Neural cell (in vitro differentiated cells): ENCODE measurements around the gene PRKAR1A. TPM values are rescaled to one million over a fixed set of nuclear protein-coding genes. Genes with fewer than 3 reads are reported as not detected.

Experiments used
- H2AFZ ChIP-seq: fragments of 200-600, 300-800 bp; sonication (generic), shearing (Covaris generic); 2 replicates; pipeline ENCODE4 v1.6.0; 2014; ENCODE audit warnings: low read depth, mild to moderate bottlenecking, antibody characterized with exemption, low read length, moderate library complexity
- H3F3A ChIP-seq: fragments of 200-600 bp; shearing (Covaris generic); 2 replicates; pipeline ENCODE4 v1.6.1; 2016; ENCODE audit warnings: mild to moderate bottlenecking, moderate library complexity, mixed read lengths, antibody characterized with exemption, low read length; ENCODE audit not compliant: insufficient read depth, poor library complexity, severe bottlenecking
- H3K27ac ChIP-seq: fragments of 200-600, 300-800 bp; sonication (generic), shearing (Covaris generic); 2 replicates; pipeline ENCODE4 v1.5.1; 2014; ENCODE audit warnings: mild to moderate bottlenecking, low read length, moderate library complexity
- H3K27me3 ChIP-seq: fragments of 300-800, 200-600 bp; sonication (generic), shearing (Covaris generic); 2 replicates; pipeline ENCODE4 v1.6.0; 2014; ENCODE audit warnings: mild to moderate bottlenecking, low read depth, low read length, moderate library complexity; ENCODE audit not compliant: insufficient read depth
- H3K36me3 ChIP-seq: fragments of 300-800, 200-600 bp; sonication (generic), shearing (Covaris generic); 2 replicates; pipeline ENCODE4 v1.5.1; 2014; ENCODE audit warnings: mild to moderate bottlenecking, antibody characterized with exemption, low read length, moderate library complexity; ENCODE audit not compliant: insufficient read depth
- H3K4me2 ChIP-seq: fragments of 300-800, 200-600 bp; sonication (generic), shearing (Covaris generic); 2 replicates; pipeline ENCODE4 v1.6.0; 2014; ENCODE audit warnings: mild to moderate bottlenecking, low read length
- H3K4me3 ChIP-seq: fragments of 300-800, 200-600 bp; sonication (generic), shearing (Covaris generic); 2 replicates; pipeline ENCODE4 v1.5.1; 2014; ENCODE audit warnings: mild to moderate bottlenecking, low read length, moderate library complexity
- H3K79me2 ChIP-seq: fragments of 200-600 bp; shearing (Covaris generic); replicated peaks from 2 replicates; pipeline ENCODE4 v1.6.0; 2014; ENCODE audit warnings: mild to moderate bottlenecking, low read length, moderate library complexity; ENCODE audit not compliant: insufficient read depth
- H3K9ac ChIP-seq: fragments of 300-800, 200-600 bp; sonication (generic), shearing (Covaris generic); 2 replicates; pipeline ENCODE4 v1.6.1; 2016; ENCODE audit warnings: mild to moderate bottlenecking, low read length, mixed read lengths
- H3K9me2 ChIP-seq: fragments of 200-600 bp; shearing (Covaris generic); 2 replicates; pipeline ENCODE4 v1.6.1; 2016; ENCODE audit warnings: mild to moderate bottlenecking, low read length, mixed read lengths; ENCODE audit not compliant: insufficient read depth
- H3K9me3 ChIP-seq: fragments of 200-600, 300-800 bp; sonication (generic), shearing (Covaris generic); 2 replicates; pipeline ENCODE4 v1.6.1; 2016; ENCODE audit warnings: mild to moderate bottlenecking, mixed run types, low read length, moderate library complexity, mixed read lengths
- H4K20me1 ChIP-seq: fragments of 200-600 bp; shearing (Covaris generic); 2 replicates; pipeline ENCODE4 v1.6.1; 2016; ENCODE audit warnings: mild to moderate bottlenecking, mixed run types; ENCODE audit not compliant: insufficient read depth
- CTCF ChIP-seq: fragments of 450-650 bp; IDR thresholded peaks from 2 replicates; pipeline ENCODE4 v1.5.1; 2014; ENCODE audit warnings: antibody characterized with exemption, mild to moderate bottlenecking, moderate library complexity; ENCODE audit not compliant: poor library complexity, severe bottlenecking
- EP300 ChIP-seq: fragments of 450-650 bp; conservative IDR thresholded peaks from 2 replicates; pipeline ENCODE4 v1.6.1; 2014; ENCODE audit warnings: antibody characterized with exemption, mild to moderate bottlenecking, moderate library complexity; ENCODE audit not compliant: poor library complexity, severe bottlenecking
- EZH2 ChIP-seq: fragments of 200-600, 300-800 bp; shearing (Covaris generic), sonication (generic); IDR thresholded peaks from 2 replicates; pipeline ENCODE4 v1.6.1; 2014; ENCODE audit warnings: antibody characterized with exemption, low read length, borderline replicate concordance, mild to moderate bottlenecking; ENCODE audit not compliant: insufficient read depth, poor library complexity, severe bottlenecking
- MXI1 ChIP-seq: fragments of 450-650 bp; conservative IDR thresholded peaks from 2 replicates; pipeline ENCODE4 v1.6.1; 2014; ENCODE audit warnings: antibody characterized with exemption, mild to moderate bottlenecking; ENCODE audit not compliant: poor library complexity, severe bottlenecking
- POLR2AphosphoS5 ChIP-seq: IDR thresholded peaks from 2 replicates; pipeline ENCODE4 v1.6.1; 2012
- RAD21 ChIP-seq: fragments of 450-650 bp; conservative IDR thresholded peaks from 2 replicates; pipeline ENCODE4 v1.6.1; 2014; ENCODE audit warnings: antibody characterized with exemption, mild to moderate bottlenecking, moderate library complexity
- REST ChIP-seq: IDR thresholded peaks from 2 replicates; pipeline ENCODE4 v1.6.1; 2012; ENCODE audit warnings: borderline replicate concordance
- SMC3 ChIP-seq: fragments of 450-650 bp; conservative IDR thresholded peaks from 2 replicates; pipeline ENCODE4 v1.6.1; 2014; ENCODE audit warnings: antibody characterized with exemption, mild to moderate bottlenecking, moderate library complexity; ENCODE audit not compliant: poor library complexity
- TAF1 ChIP-seq: IDR thresholded peaks from 2 replicates; pipeline ENCODE4 v1.6.1; 2012; ENCODE audit warnings: low read depth
- polyA plus RNA-seq: library from polyadenylated mRNA; depleted of rRNA; stranded (reverse); fragments of >200 nt; gene quantifications from 2 replicates; pipeline ENCODE4 v1.2.3, GENCODE V29; 2014

Gene PRKAR1A
- polyA plus RNA-seq, 1 donor from 2014 or later, result 539 TPM

- H3K9me2 ChIP-seq, result no peaks in the 10 kb centered on the region
- no peaks in the 10 kb centered on the region for H3F3A ChIP-seq
- H3K79me2 ChIP-seq, result no peaks in the 10 kb centered on the region
- H4K20me1 ChIP-seq, result no peaks in the 10 kb centered on the region
- H3K4me3 ChIP-seq, result no peak overlapping the region
- no peak overlapping the region for H3K9ac ChIP-seq
- no peak overlapping the region for H2AFZ ChIP-seq
- no peak overlapping the region for H3K27ac ChIP-seq
- no peak overlapping the region for H3K4me2 ChIP-seq
- no peaks in the 10 kb centered on the region for H3K27me3 ChIP-seq
- no peak for TF ChIP-seq REST
- TF ChIP-seq MXI1, result no peak
- TF ChIP-seq TAF1, result no peak
- TF ChIP-seq SMC3, result no peak
- no peak for TF ChIP-seq CTCF
- TF ChIP-seq RAD21, result no peak
- TF ChIP-seq POLR2AphosphoS5, result no peak
- H3K9me3 ChIP-seq, result no peaks in the 10 kb centered on the region
- H3K36me3 ChIP-seq, result no peaks in the 10 kb centered on the region
These were observed 67.1 kb downstream of the PRKAR1A start for GRCh38 chr17:68579194-68579927.

GRCh38 chr17:68580236-68580770, 68.1 kb downstream of the PRKAR1A start:
- no peak overlapping the region for H3K9ac ChIP-seq
- no peaks in the 10 kb centered on the region for H3F3A ChIP-seq
- H3K9me2 ChIP-seq, result no peaks in the 10 kb centered on the region
- H3K79me2 ChIP-seq, result no peaks in the 10 kb centered on the region
- no peak overlapping the region for H2AFZ ChIP-seq
- TF ChIP-seq EZH2, result no peak
- no peak for TF ChIP-seq RAD21
- no peak for TF ChIP-seq POLR2AphosphoS5
- no peak for TF ChIP-seq EP300
- H3K36me3 ChIP-seq, result no peaks in the 10 kb centered on the region
- H4K20me1 ChIP-seq, result no peaks in the 10 kb centered on the region
- no peaks in the 10 kb centered on the region for H3K27me3 ChIP-seq
- H3K4me3 ChIP-seq, result no peak overlapping the region
- H3K9me3 ChIP-seq, result no peaks in the 10 kb centered on the region
- no peak overlapping the region for H3K27ac ChIP-seq
- H3K4me2 ChIP-seq, result no peak overlapping the region
